ENCODE results near the gene NR3C2. TPM values are rescaled to one million over a fixed set of nuclear protein-coding genes. Genes with fewer than 3 reads are reported as not detected.
"Not testable (repeated sequence)": the region's sequence is repeated elsewhere in the genome, so short reads cannot be mapped to it uniquely, and the experiment has no call there.

Gene NR3C2
- total and polyA plus RNA-seq, 7 donors: 0.70 to 17.9 (median 7.5) TPM

DNA sequence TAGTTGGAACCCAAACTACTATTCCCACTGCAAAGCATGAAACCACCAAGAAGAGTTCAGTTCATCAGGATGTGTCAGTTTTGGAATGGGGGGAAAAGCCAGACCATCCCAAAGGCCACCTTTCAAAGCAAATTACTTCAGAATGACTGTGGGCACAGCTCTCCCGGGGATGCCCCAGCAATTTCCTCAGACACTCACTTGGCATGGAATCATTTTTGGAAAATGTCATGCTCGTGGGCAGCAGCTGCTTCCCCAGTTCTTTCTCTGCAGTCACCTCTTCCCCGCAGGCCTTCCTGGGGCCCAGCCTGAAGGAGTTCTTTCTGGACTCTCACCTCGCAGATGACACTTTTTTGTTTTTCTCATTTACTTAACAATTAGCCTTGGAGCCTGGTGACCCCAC lies 350.3 kb downstream of the NR3C2 start:
- no peak for DNase-seq
- Histone ChIP-seq H3K4me3 (no peak overlapping the region), H3K9me3 (no peaks in the 10 kb centered on the region), H3K4me1 (peaks cover 14% of the 10 kb centered on the region), H3K27ac (no peak overlapping the region), H3K27me3 (ENCODE audit: insufficient read depth in 3 of 3, low read length in 2 of 3) (no peaks in the 10 kb centered on the region), H3K36me3 (ENCODE audit: insufficient read depth in 1 of 2, low read depth in 1 of 2) (no peaks in the 10 kb centered on the region)
- ATAC-seq: peak in 2 of 4 donors; percentile 35
- 31 to 58% (median 38%) methylated on average over 4 of the region's 4 CpGs for WGBS, 3 donors
- intact Hi-C loops (cut with DNase I): no loop called here
- TF ChIP-seq CTCF (IDR thresholded peaks at IDR 0.05): no peak

- peak; percentile 16 to 49 (median 27) for ATAC-seq
Measured at GRCh38 chr4:148090503-148091476, 351.4 kb downstream of the NR3C2 start.

DNA sequence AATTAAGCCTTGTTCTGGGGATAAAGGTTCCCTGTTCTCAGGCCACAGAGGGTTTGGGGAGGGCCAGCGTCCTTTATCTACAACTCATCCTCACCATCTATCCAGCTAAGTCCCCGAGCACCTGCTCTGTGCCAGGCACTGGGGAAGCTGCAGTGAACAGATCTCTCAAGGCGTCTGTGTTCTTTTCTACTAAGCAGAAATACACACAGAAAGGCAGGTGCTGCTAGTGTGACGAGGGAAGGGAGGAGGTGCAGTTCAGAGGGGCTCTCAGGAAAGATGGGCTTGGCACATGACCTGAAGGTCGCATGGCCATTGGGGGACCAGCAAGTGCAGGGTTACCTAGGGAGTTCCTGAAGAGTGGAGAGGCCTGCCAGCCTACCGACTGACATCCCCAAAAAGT lies 352.2 kb downstream of the NR3C2 start:
- intact Hi-C loops (cut with DNase I): no loop called here
- H3K4me1 ChIP-seq: peaks cover 14% of the 10 kb centered on the region

More at GRCh38 chr4:148090503-148091476, 351.4 kb downstream of the NR3C2 start:
- no peak overlapping the region for H3K4me3 ChIP-seq
- no peak for DNase-seq
- no peaks in the 10 kb centered on the region for H3K36me3 ChIP-seq (ENCODE audit: insufficient read depth in 1 of 2, low read depth in 1 of 2)
- peaks cover 14% of the 10 kb centered on the region for H3K4me1 ChIP-seq
- WGBS, 3 donors: 76 to 86% (median 77%) methylated on average over 17 of the region's 17 CpGs
- intact Hi-C loops (cut with DNase I): no loop called here
- H3K27me3 ChIP-seq (ENCODE audit: insufficient read depth in 3 of 3, low read length in 2 of 3): no peaks in the 10 kb centered on the region
- no peak overlapping the region for H3K27ac ChIP-seq
- H3K9me3 ChIP-seq: no peaks in the 10 kb centered on the region
- no peak for TF ChIP-seq CTCF (IDR thresholded peaks at IDR 0.05)

DNA sequence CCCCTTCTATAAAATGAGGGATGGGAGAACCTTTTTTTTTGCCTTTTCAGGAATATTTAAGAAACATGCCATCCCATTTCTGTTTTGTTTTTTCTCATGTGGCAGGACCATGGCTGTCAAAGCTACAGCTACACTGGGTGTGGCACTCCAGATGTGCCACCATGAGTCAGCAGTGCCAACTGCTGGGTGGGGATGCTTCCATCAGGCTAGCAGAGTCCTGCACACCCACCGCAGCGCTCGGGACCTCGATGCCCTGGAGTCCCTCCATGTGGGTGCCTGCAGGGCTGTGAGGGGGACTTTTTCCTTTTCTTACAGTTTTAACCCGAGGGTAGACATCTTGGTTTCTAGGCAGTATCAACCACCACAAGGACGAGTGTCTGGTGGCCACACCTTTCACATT lies 352.6 kb downstream of the NR3C2 start:
- Histone ChIP-seq H3K4me1 (peaks cover 14% of the 10 kb centered on the region), H3K9me3 (no peaks in the 10 kb centered on the region), H3K36me3 (ENCODE audit: insufficient read depth in 1 of 2, low read depth in 1 of 2) (no peaks in the 10 kb centered on the region), H3K27ac (no peak overlapping the region), H3K4me3 (no peak overlapping the region), H3K27me3 (ENCODE audit: insufficient read depth in 3 of 3, low read length in 2 of 3) (no peaks in the 10 kb centered on the region)
- ATAC-seq (peak in 1 of 4 donors; percentile 26), DNase-seq (no peak)
- intact Hi-C loops (cut with DNase I): no loop called here
- 70 to 80% (median 75%) methylated on average over 6 of the region's 6 CpGs for WGBS, 3 donors
- TF ChIP-seq CTCF (IDR thresholded peaks at IDR 0.05): no peak

More for the DNA sequence above, 352.2 kb downstream of the NR3C2 start:
- DNase-seq: no peak
- no peak overlapping the region for H3K4me3 ChIP-seq
- H3K36me3 ChIP-seq (ENCODE audit: insufficient read depth in 1 of 2, low read depth in 1 of 2): no peaks in the 10 kb centered on the region
- H3K9me3 ChIP-seq: no peaks in the 10 kb centered on the region
- H3K27ac ChIP-seq: no peak overlapping the region
- 84 to 89% (median 85%) methylated on average over 6 of the region's 6 CpGs for WGBS, 3 donors
- H3K27me3 ChIP-seq (ENCODE audit: insufficient read depth in 3 of 3, low read length in 2 of 3): no peaks in the 10 kb centered on the region
- ATAC-seq: no peak
- TF ChIP-seq CTCF (IDR thresholded peaks at IDR 0.05): no peak

DNA sequence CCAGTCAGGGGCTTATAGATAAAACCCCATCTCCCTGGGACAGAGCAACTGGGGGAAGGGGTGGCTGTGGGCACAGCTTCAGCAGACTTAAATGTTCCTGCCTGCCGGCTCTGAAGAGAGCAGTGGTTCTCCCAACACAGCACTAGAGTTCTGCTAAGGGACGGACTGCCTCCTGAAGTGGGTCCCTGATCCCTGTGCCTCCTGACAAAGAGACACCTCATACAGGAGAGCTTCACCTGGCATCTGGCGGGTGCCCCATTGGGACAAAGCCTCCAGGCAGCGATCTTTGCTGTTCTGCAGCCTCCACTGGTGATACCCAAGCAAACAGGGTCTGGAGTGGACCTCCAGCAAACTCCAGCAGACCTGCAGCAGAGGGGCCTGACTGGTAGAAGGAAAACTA lies 359.1 kb downstream of the NR3C2 start:
- H3K4me1 ChIP-seq; H3K27ac ChIP-seq; DNase-seq; intact Hi-C loops (cut with DNase I); H3K27me3 ChIP-seq (ENCODE audit: insufficient read depth in 3 of 3, low read length in 2 of 3); ATAC-seq; H3K4me3 ChIP-seq; H3K9me3 ChIP-seq: not testable (repeated sequence)
- H3K36me3 ChIP-seq (ENCODE audit: insufficient read depth in 1 of 2, low read depth in 1 of 2): peaks cover 0 to 33% of the 10 kb centered on the region in 2 donors
- 98 to 100% (median 99%) methylated on average over 4 of the region's 4 CpGs for WGBS, 3 donors
